Activated CD8-positive, alpha-beta memory T cell treated with anti-CD3 and anti-CD28 coated beads for 36 hours (primary cell): ENCODE data around the gene PAQR5. TPM values are rescaled to one million over a fixed set of nuclear protein-coding genes. Genes with fewer than 3 reads are reported as not detected.
"Not testable (repeated sequence)": the region's sequence is repeated elsewhere in the genome, so short reads cannot be mapped to it uniquely, and the experiment has no call there.

Experiments used
- CTCF ChIA-PET: fragments of 350-600 bp; sonication (Branson Sonifier 250); formaldehyde crosslinking; loops from one replicate; lab custom pipeline; 2021; ENCODE audit warnings: antibody characterized with exemption; lab: Charles Lee
- POLR2A ChIA-PET: fragments of 350-600 bp; sonication (Branson Sonifier 250); formaldehyde crosslinking; loops from one replicate; lab custom pipeline; 2021; ENCODE audit warnings: antibody characterized with exemption; lab: Charles Lee
- total RNA-seq, 2 experiments: library from RNA; stranded (reverse); gene quantifications; one replicate each; pipeline ENCODE4 v1.2.3, GENCODE V29; 2021

The PAQR5 gene
- total RNA-seq, 2 experiments from 2014 or later: 0.13 TPM; not detected in 1

DNA sequence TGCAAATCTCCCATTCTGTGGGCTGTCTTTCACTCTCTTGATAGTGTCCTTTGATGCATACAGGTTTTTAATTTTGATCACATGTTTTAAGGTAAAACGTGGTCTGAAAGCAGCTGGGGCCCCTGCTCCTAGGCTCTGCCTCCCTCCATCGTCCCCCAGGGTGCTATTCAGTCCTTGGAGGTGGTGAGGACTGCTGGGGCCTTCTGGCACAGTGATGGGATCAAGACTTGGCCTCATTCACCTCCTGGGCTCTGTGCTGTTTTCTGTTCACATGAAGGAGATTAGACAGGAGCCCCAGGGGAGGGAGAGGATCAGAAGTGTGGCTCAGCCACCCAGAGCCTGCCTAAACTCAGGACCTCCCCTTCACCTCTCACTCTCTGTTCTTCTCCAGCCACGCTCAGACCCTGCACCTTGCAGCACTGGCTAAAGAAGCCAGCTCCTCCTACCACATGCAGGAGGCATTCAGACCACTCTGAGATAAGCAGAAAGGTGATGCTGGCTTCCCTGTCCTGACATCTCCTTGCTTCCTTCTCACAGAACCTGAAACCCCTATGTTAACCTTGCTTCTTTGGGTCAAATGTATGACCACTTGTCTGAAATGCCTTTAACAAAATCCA is 43.9 kb downstream of the PAQR5 start:
- ChIA-PET CTCF (no interaction called here), POLR2A (no interaction called here)

DNA sequence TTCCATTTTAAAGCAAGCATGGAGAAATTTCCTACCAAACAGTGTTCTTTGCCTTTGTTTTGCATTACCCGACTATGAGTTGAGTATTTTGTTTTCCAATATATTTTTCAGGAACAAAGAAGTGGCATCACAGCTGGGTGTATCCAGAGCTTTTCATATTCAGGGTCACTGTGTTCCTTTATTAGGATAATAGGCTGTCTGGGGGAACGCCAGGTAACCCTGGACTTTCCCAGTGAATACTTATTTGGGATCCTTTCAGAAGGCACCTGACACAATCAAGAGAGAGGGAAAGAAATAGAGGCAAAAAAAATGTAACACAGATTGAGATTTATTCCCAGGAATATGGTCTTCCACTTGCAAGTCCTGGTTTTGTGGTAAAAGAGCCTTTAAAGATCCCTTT is 44.4 kb downstream of the PAQR5 start:
- ChIA-PET POLR2A (no interaction called here), CTCF (no interaction called here)

DNA sequence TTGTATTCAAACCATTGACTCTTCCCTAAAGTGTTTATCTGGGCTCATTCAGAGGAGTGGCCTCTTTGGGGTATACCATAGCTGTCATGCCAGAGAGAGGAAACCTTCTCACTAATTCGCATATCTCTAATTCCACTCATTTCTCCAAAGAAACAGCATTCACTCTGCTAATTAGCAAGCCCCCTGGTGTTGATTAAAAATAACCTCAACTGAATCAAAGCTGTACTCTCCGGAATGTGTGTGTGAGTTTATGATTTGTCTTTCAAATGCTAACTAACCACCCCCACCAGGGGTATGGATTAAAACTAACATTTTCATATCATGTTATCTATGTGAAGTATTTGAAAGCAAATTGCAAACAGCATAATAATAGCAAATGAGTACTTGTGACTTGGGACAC is 45.5 kb downstream of the PAQR5 start:
- POLR2A ChIA-PET: no interaction called here
- CTCF ChIA-PET: no interaction called here

DNA sequence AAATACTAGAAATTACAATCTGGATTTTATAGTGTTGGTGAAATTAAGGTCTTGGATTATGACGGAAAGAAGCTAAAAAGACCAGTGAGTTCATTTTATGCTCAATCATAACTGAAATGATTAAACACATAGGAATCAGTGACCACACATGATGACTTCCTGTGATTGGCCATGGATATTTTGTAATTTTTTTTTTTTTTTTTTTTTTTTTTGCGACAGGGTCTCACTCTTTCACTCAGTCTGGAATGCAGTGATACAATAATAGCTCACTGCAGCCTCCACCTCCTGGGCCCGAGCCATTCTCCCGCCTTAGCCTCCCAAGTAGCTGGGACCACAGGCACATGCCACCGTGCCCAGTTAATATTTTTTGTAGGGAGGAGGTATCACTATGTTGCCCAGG is 47.4 kb downstream of the PAQR5 start:
- CTCF ChIA-PET: no interaction called here
- POLR2A ChIA-PET: no interaction called here

DNA sequence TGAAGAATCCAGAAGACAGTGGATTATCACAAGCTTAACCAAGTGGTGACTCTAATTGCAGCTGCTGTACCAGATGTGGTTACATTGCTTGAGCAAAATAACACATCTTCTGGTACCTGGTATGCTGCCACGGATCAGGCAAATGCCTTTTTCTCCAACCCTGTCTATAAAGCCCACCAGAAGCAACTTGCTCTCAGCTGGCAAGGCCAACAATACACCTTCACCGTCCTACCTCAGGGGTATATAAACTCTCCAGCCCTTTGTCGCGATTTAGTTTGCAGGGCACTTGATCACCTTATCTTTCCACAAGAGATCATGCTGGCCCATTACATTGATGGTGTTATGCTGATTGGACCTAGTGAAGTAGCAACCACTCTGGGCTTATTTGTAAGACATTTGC is 52.6 kb downstream of the PAQR5 start:
- CTCF ChIA-PET: no interaction called here
- POLR2A ChIA-PET: no interaction called here

DNA sequence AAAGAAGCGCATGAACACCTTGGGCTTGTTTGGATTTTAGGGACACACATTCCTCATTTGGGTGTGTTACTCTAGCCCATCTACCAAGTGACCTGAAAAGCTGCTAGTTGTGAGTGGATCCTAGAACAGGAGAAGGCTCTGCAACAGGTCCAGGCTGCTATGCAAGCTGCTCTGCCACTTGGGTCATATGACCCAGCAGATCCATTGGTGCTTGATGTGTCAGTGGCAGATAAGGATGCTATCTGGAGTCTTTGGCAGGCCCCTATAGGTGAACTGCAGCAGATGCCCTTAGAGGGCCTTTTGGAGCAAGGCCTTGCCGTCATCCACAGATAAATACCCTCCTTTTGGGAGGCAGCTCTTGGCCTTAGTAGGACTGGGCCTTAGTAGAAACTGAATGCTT is 53.2 kb downstream of the PAQR5 start:
- POLR2A ChIA-PET: no interaction called here
- CTCF ChIA-PET: no interaction called here

DNA sequence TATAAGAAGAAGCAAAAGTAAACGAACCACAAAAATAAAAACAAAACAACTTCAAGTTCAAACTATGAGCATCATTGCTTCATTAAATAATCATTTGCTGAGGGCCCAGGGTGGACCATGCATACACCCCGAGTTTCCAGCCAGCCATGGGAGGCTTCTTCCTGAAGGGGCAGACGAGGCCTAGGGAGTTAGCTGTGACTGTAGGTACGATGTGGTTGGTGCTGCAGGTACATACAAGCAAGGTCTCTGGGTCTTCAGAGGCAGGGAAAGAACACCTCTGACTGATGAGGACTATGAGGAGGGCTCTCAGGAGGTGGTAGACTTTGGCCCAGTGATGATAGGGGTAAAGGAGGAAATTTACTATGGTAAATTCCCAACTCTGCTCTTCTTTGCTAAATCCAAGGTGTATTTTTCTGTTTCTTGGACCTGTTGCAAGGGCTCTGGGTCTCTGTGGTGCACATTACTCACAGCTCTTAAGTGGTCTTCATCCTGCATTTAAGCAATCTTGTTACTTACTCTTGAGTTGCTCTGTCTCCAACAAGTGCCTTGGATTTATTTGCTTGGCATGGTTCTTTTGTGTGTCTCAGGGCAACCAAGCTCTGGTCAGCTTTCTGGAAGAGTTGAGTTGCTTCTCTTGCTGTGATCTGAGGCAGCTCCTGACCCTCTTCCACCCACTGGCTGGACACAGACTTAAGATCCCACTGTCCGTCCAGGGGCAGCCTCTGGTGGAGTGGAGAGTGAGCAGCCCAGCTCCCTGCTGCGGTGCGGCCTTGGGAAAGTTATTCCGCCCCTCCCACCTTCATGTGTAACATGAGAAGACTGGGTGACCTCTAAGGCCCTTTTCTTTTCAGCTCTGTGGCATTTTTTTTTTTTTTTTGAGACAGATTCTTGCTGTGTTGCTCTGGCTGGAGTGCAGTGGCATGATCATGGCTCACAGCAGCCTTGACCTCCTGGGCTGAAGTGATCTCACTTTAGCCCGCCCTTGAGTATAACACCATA is 59.4 kb downstream of the PAQR5 start:
- ChIA-PET POLR2A (no interaction called here), CTCF (interaction anchor here (0.6 kb wide), 1 partner anchor 76 kb away, joined by 3 read pairs; no protein-coding TSS in a partner anchor)

DNA sequence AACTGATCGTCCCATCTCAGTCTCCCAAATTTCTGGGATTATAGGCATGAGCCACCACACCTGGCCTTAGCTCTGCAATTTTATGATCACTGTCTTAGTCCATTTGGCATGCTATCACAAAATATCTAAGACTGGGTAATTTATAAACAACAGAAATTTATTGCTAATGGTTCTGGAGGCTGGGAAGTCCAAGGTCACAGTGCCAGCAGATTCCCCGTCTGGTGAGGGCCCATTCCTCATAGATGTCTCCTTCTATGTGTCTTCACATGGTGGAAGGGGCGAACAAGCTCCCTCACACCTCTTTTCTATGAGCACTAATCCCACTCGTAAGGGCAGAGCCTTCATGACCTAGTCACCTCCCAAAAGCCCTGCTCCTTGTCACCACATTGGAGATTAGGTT is 60.1 kb downstream of the PAQR5 start:
- CTCF ChIA-PET: no interaction called here
- POLR2A ChIA-PET: no interaction called here

DNA sequence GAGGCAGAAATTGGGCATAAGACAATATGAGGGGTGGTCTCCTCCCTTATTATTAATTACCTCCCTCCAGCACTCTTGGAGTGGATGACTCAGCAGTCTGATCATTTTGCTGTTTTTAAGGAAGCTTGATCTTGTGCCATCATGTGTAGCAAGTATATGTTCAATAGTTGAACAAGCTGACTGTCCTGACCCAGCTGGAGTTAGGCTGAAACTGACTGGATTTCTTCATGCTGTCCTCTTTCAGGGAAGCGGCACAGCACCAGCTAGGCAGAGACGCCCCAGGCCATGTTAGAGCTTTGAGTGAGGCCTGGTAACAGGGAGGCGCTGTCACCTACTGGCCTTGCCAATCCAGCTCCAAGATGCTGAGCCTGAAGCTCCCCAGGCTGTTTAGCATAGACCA is 61.0 kb downstream of the PAQR5 start:
- POLR2A ChIA-PET: interaction anchor here (0.6 kb wide), 1 partner anchor 1493 kb away, joined by 3 read pairs; no protein-coding TSS in a partner anchor
- CTCF ChIA-PET: interaction anchor here (0.5 kb wide), 1 partner anchor 226 kb away, joined by 3 read pairs; no protein-coding TSS in a partner anchor

DNA sequence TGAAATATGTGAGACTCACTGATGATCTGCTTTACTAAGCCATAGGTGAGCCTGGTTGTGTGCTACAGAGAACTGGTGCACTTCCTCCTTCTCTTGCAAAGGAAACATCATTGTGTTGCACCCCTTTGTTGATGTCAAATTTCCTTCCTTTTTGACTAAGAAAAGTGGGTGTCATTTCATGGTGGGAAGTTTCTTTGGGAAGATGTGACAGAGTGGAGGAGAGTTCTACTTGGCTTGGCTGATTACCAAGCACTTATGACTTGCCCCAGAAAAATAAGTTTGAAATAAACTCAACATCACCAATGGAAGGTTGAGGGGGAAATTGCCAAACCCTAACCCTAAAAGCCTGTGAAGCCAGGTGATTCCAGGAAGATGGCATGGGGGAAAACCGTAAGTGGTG is 61.9 kb downstream of the PAQR5 start:
- POLR2A ChIA-PET: no interaction called here
- CTCF ChIA-PET: no interaction called here

DNA sequence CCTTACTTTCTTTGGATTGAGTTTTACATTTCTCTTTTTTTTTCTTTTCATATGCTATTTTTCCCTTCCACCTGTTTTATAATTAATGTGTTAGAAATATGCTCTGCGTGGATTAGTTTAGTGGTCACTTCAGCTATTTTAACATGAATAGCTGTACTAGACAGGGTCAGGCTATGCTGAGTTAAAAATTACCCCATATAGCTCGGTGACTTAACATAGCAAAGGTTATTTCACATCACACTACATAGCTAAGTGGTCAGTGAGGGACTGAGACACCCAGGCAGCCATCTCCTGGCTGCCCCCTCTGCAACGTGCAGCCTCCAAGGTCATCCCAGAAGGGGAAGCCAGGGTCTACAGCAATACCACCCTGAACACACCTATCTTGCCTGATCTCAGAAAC is 68.5 kb downstream of the PAQR5 start:
- ChIA-PET POLR2A (no interaction called here), CTCF (interaction anchor here (0.7 kb wide), 1 partner anchor 286 kb away, joined by 3 read pairs; no protein-coding TSS in a partner anchor)

DNA sequence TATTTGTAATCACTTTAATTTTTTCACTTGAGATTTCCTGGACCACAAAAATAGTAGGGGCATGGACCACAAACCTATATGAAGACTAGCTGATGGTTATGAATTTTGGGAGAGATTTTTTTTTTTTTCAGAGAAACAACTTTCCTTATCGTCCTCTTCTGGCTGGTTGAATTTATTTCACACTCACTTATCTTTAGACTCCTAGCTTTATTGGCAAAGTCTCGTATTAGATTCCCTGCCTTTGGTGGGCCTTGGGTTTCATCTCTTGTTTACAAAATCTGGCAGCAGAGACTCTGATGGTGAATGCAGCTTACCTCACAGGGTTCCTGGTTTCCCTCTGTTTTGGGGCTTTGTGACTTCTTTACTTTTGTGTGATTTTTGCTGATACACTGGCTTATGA is 70.9 kb downstream of the PAQR5 start:
- ChIA-PET POLR2A (no interaction called here), CTCF (no interaction called here)

DNA sequence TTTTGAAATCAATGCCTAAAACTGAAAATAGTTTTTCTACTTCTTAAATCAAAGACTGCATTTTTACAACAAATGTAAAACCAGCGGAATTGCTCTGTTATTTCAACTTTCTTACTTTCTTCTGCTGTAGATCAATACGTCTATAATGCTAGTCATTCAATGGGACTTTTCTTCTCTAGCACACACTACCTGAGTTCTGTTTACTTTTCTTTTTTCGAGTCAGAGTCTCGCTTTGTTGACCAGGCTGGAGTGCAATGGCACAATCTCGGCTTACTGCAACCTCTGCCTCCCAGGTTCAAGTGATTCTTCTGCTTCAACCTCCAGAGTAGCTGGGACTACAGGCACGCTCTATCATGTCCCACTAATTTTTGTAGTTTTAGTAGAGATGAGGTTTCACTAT is 74.7 kb downstream of the PAQR5 start:
- ChIA-PET CTCF (no interaction called here), POLR2A (no interaction called here)

DNA sequence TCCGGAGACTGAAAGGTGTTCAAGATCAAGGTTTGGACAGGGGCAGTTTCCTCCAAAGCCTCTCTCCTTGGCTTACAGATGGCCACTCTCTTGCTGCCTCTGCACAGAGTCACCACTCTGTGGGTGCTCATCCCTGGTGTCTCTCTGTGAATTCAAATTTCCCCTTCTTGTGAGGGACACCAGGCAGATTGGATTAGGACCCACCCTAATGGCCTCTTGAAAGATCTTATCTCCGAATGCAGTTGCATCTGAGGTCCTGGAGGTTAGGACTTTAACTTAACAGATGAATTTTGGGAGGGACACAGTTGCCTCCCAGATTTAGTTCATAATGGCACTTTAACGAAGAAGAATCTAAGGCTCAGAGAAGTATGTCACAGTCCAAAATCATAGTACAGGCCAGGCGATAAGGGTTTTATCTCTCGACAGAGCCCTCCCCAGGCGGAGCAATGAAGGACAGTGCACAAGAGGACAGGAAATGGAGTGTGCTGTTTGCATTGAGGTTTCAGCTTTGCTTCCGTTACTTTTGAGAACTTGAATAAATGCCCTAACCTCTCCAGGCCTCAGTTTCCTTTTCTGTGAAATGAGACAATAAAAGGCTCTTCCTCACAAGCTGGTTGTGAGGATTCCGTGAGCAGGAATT is 76.6 kb downstream of the PAQR5 start:
- ChIA-PET POLR2A (no interaction called here), CTCF (no interaction called here)

DNA sequence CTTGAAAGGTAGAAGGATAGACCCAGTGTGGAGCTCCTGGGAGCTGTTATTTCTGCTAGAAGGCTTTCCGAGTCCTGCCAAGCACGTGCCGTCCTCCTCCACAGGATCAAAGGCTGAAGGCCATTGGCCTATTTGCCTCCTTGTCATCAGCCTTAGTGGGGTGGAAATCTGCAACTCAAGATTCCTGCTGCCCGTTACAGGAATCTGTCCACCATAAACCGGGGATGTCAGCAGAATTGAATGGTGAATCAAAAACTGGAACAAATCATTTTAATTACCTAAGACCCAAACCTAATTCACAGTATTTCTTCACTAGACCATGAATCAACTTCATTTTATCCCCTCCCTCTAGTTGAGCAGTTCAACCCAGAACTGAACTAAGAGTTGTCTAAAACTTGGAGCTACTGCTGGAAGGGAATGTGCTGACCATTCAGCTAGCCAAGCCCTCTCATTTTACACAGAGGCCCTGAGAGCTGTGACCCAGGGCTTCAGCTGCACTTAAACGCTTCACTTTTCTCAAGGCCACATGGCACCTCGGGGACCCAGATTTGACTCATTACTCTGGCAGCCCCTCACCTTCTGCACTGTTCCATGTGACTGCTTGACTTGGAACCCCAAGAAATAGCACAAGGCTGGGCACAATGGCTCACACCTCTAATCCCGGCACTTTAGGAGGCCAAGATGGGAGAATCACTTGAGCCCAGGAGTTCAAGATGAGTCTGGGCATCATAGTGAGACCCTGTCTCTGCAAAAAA is 78.7 kb downstream of the PAQR5 start:
- ChIA-PET CTCF (no interaction called here), POLR2A (no interaction called here)

DNA sequence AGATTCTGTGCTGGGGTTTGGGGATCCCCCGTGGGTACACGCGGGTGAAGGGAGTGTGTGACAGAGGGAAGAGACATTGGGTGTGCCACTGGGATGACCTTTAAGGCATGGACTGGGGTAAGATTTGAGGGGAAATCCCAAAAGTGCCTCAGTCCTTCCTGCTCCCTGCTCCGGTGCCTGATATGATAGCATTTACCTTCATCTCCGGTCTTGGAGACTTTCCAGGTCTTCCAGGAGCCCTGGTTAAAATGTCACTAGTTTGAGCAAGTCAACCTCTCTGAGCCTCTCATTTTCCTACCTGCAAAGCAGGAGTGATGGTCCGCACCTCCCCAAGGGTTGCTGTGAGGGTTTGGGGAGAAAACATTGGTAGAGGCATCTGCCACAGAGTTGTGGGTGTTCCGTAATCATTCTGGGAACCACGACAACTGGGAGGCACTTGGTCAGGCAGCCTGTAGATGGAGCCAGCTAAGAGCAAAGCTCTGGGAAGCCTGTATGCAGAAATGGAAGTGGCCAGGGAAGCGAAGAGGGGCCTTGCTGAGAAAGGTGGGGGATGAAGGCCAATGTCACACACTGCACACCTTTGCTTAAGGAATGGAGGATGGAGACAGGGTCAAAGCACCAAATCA is 81.5 kb downstream of the PAQR5 start:
- CTCF ChIA-PET: no interaction called here
- POLR2A ChIA-PET: no interaction called here

DNA sequence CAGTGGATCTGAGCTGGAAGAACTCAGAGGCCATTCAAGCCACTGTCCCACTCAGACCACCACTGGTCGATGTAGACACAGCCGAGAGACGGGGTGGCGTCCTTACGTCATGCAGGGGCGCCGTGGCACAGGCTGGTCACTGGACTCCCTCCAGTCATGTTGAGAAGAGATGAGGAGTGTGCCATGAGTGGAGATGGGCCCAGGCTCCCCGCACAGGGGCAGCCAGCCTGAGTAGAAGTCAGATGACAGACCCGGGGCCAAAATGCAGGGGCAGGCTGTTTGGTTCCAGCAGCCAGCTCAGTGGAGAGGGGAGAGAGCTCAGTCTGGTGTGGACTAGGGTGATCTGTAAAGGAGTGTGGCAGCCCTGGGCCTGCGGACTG is 82.0 kb downstream of the PAQR5 start:
- CTCF ChIA-PET: no interaction called here

DNA sequence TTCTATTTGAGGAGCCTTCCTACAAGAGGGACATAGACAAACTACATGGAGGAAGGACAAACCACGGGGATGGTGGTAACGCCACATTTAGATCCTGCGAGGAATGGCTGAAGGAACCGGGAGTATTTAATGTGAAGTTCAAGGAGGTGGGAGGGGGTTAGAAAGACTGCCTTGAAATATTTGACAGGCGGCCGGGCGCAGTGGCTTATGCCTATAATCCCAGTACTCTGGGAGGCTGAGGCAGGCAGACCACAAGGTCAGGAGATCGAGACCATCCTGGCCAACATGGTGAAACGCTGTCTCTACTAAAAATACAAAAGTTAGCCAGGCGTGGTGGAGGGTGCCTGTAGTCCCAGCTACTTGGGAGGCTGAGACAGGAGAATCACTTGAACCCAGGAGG is 83.5 kb downstream of the PAQR5 start:
- POLR2A ChIA-PET: not testable (repeated sequence)
- CTCF ChIA-PET: interaction anchor here (0.9 to 1.0 kb wide), 2 partner anchors 10 to 12 kb away, joined by 3 read pairs; no protein-coding TSS in a partner anchor

More for the DNA sequence above, 82.0 kb downstream of the PAQR5 start:
- POLR2A ChIA-PET: no interaction called here

DNA sequence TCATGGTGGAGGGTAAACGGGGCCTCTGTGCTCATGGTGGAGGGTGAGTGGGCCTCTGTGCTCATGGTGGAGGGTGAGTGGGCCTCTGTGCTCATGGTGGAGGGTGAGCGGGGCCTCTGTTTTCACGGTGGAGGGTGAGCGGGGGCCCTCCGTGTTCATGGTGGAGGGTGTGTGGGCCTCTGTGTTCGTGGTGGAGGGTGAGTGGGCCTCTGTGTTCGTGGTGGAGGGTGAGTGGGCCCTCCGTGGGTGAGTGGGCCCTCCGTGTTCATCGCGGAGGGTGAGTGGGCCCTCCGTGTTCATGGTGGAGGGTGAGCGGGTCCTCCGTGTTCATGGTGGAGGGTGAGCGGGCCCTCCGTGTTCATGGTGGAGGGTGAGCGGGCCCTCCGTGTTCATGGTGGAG is 85.4 kb downstream of the PAQR5 start:
- CTCF ChIA-PET, POLR2A ChIA-PET: not testable (repeated sequence)
